AG04450 (cell line): ENCODE results near the gene GREM2. TPM values are rescaled to one million over a fixed set of nuclear protein-coding genes. Genes with fewer than 3 reads are reported as not detected.

Source experiments
- CTCF ChIA-PET: fragments of 300-600, 350-600 bp; formaldehyde crosslinking; extraction: SDS; loops from one replicate; lab custom pipeline; 2022; ENCODE audit warnings: antibody characterized with exemption, inconsistent platforms; lab: Charles Lee
- POLR2A ChIA-PET: fragments of 350-600 bp; formaldehyde crosslinking; extraction: SDS; loops from one replicate; lab custom pipeline; 2021; ENCODE audit warnings: antibody characterized with exemption, inconsistent platforms; lab: Yijun Ruan, JAX
- DNase-seq: peaks from one replicate; pipeline ENCODE4 v3.0.0-alpha.2; 2011; ENCODE audit warnings: low read depth, low spot score
- H3K27ac ChIP-seq: one replicate; pipeline ENCODE4 v1.5.1; 2012; ENCODE audit warnings: low read depth, low read length, control low read depth
- H3K27me3 ChIP-seq: one replicate; pipeline ENCODE4 v1.6.0; 2012; ENCODE audit warnings: low read length; ENCODE audit not compliant: control insufficient read depth, insufficient read depth
- H3K4me3 ChIP-seq: 2 replicates; pipeline ENCODE4 v1.5.1; 2011; ENCODE audit warnings: mild to moderate bottlenecking, low read depth, low read length, control low read depth
- H3K9me3 ChIP-seq: 2 replicates; pipeline ENCODE4 v1.5.1; 2012; ENCODE audit warnings: low read length; ENCODE audit not compliant: control insufficient read depth, insufficient read depth
- polyA plus RNA-seq: library from polyadenylated mRNA; depleted of rRNA; stranded (reverse); fragments of >200 nt; gene quantifications from 2 replicates; pipeline ENCODE4 v1.2.3, GENCODE V29; 2011
- TF ChIP-seq, protein P1 (sequence below): IDR thresholded peaks from 2 replicates; pipeline ENCODE4 v1.5.1; 2011; ENCODE audit warnings: low read depth, low read length, control low read depth, inconsistent platforms

Gene GREM2
- polyA plus RNA-seq, 1 experiment: 2.3 TPM

- POLR2A ChIA-PET: no interaction called here
- CTCF ChIA-PET: interaction anchor here (0.8 kb wide), 1 partner anchor 317 kb away, joined by 3 read pairs; no protein-coding TSS in a partner anchor
- H3K27ac ChIP-seq: no peak overlapping the region
- DNase-seq: no peak
- H3K9me3 ChIP-seq: no peaks in the 10 kb centered on the region; the same call in 1 of the 2 replicates
- no peak overlapping the region for H3K4me3 ChIP-seq
- no peaks in the 10 kb centered on the region for H3K27me3 ChIP-seq
- TF ChIP-seq, protein P1, sequence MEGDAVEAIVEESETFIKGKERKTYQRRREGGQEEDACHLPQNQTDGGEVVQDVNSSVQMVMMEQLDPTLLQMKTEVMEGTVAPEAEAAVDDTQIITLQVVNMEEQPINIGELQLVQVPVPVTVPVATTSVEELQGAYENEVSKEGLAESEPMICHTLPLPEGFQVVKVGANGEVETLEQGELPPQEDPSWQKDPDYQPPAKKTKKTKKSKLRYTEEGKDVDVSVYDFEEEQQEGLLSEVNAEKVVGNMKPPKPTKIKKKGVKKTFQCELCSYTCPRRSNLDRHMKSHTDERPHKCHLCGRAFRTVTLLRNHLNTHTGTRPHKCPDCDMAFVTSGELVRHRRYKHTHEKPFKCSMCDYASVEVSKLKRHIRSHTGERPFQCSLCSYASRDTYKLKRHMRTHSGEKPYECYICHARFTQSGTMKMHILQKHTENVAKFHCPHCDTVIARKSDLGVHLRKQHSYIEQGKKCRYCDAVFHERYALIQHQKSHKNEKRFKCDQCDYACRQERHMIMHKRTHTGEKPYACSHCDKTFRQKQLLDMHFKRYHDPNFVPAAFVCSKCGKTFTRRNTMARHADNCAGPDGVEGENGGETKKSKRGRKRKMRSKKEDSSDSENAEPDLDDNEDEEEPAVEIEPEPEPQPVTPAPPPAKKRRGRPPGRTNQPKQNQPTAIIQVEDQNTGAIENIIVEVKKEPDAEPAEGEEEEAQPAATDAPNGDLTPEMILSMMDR: no peak
Observed at GRCh38 chr1:240506176-240506575, 105.8 kb downstream of the GREM2 start.

- no peak for DNase-seq
- ChIA-PET CTCF (no interaction called here), POLR2A (no interaction called here)
- Histone ChIP-seq H3K9me3 (no peaks in the 10 kb centered on the region), H3K27ac (no peak overlapping the region), H3K27me3 (no peaks in the 10 kb centered on the region), H3K4me3 (no peak overlapping the region)
- TF ChIP-seq, protein P1: no peak
Observed at GRCh38 chr1:240503558-240503957, 108.4 kb downstream of the GREM2 start.

DNA sequence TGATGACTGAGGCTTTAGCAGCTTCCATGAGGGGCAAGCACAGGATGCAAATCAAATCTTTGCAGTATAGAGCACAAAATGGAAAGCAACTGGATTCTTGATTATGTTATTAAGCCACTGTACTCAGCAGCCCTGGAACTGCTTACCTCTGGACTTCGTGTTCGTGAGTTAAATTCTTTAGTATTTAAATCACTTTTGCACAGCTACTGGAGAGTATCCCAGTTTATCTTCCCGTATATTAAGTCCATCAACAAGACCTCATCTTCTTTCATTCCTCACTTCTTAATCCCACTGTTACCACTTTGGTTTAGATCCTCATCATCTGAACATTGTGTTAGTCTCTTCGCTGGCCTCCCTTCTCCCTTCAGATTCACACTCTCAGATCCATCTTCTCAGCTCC is 108.9 kb downstream of the GREM2 start:
- POLR2A ChIA-PET: no interaction called here
- no peak for DNase-seq
- H3K4me3 ChIP-seq: no peak overlapping the region
- H3K27me3 ChIP-seq: no peaks in the 10 kb centered on the region
- H3K9me3 ChIP-seq: no peaks in the 10 kb centered on the region
- CTCF ChIA-PET: no interaction called here
- H3K27ac ChIP-seq: no peak overlapping the region
- TF ChIP-seq, protein P1: no peak

GRCh38 chr1:240501115-240501514 is 110.8 kb downstream of the GREM2 start:
- no peaks in the 10 kb centered on the region for H3K9me3 ChIP-seq
- H3K27ac ChIP-seq: no peak overlapping the region
- H3K4me3 ChIP-seq: no peak overlapping the region
- no peak for DNase-seq
- ChIA-PET POLR2A (no interaction called here), CTCF (no interaction called here)
- TF ChIP-seq, protein P1: no peak
- H3K27me3 ChIP-seq: no peaks in the 10 kb centered on the region

GRCh38 chr1:240500647-240501046 is 111.3 kb downstream of the GREM2 start:
- CTCF ChIA-PET: no interaction called here
- no peak for DNase-seq

More at GRCh38 chr1:240500647-240501046, 111.3 kb downstream of the GREM2 start:
- TF ChIP-seq, protein P1: no peak
- Histone ChIP-seq H3K9me3 (no peaks in the 10 kb centered on the region), H3K4me3 (no peak overlapping the region), H3K27me3 (no peaks in the 10 kb centered on the region), H3K27ac (no peak overlapping the region)
- POLR2A ChIA-PET: no interaction called here
